ENCODE results near the gene FDX2.

Gene FDX2

GRCh38 chr19:10343495-10343894 lies 27.7 kb upstream of the FDX2 start:
- Histone ChIP-seq H4K20me1 (ENCODE audit: control insufficient read depth, insufficient read depth, low read depth, low read length) (no peaks in the 10 kb centered on the region), H3K9me2 (replicated peaks; ENCODE audit: control insufficient read depth, low read length) (no peaks in the 10 kb centered on the region), H3K36me3 (ENCODE audit: control insufficient read depth, low read length) (no peaks in the 10 kb centered on the region), H3K4me3 (ENCODE audit: low read length) (no peak overlapping the region), H3K4me1 (ENCODE audit: control insufficient read depth, low read length) (peaks cover 20% of the 10 kb centered on the region), H3K27ac (ENCODE audit: low read depth, low read length) (no peak overlapping the region), H3K9me3 (ENCODE audit: control insufficient read depth, insufficient read depth, low read length) (no peaks in the 10 kb centered on the region), H3K27me3 (ENCODE audit: control insufficient read depth, low read length) (no peaks in the 10 kb centered on the region), H3K79me2 (ENCODE audit: control insufficient read depth, low read length) (peaks cover 9% of the 10 kb centered on the region), H3K4me2 (ENCODE audit: low read length) (no peak overlapping the region), H3F3A (ENCODE audit: control insufficient read depth, insufficient read depth) (no peaks in the 10 kb centered on the region)
- TF ChIP-seq CTCF (IDR thresholded peaks at IDR 0.05; ENCODE audit: low read depth, low read length, poor library complexity, severe bottlenecking) (no peak), EZH2phosphoT487 (IDR thresholded peaks at IDR 0.05; ENCODE audit: borderline replicate concordance, low read length) (no peak)

DNA sequence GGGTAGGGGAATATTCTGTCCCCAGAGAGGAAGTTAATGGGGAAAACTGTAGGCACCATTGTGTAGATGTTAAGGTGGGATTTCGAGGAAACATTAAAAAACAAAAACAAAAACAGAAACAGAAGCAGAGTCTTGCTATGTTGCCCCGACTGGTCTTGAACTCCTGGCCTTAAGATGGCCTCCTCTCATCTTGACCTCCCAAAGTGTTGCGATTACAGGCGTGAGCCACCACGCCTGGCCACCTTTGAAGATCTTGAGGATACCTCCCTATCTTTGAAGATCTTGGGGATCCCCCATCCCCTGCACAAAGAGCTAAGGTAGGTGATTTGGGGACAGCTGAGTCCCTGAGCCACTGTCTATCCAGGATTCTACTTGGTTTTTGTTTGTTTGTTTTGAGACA lies 24.2 kb upstream of the FDX2 start:
- Histone ChIP-seq H3K27ac (ENCODE audit: low read depth, low read length) (peak overlapping the region; percentile 40), H3K79me2 (ENCODE audit: control insufficient read depth, low read length) (peaks cover 11% of the 10 kb centered on the region), H3K4me2 (ENCODE audit: low read length) (peak overlapping the region; percentile 96), H3K36me3 (ENCODE audit: control insufficient read depth, low read length) (no peaks in the 10 kb centered on the region; the same call in 1 of the 2 replicates), H3F3A (ENCODE audit: control insufficient read depth, insufficient read depth) (no peaks in the 10 kb centered on the region; the same call in 1 of the 2 replicates), H3K9me2 (replicated peaks; ENCODE audit: control insufficient read depth, low read length) (no peaks in the 10 kb centered on the region), H3K4me1 (ENCODE audit: control insufficient read depth, low read length) (peaks cover 26% of the 10 kb centered on the region), H3K9me3 (ENCODE audit: control insufficient read depth, insufficient read depth, low read length) (no peaks in the 10 kb centered on the region), H4K20me1 (ENCODE audit: control insufficient read depth, insufficient read depth, low read depth, low read length) (no peaks in the 10 kb centered on the region), H3K27me3 (ENCODE audit: control insufficient read depth, low read length) (no peaks in the 10 kb centered on the region), H3K4me3 (ENCODE audit: low read length) (peak overlapping the region; percentile 85)
- no peak for TF ChIP-seq CTCF (IDR thresholded peaks at IDR 0.05; ENCODE audit: low read depth, low read length, poor library complexity, severe bottlenecking)
- no peak for TF ChIP-seq EZH2phosphoT487 (IDR thresholded peaks at IDR 0.05; ENCODE audit: borderline replicate concordance, low read length)

DNA sequence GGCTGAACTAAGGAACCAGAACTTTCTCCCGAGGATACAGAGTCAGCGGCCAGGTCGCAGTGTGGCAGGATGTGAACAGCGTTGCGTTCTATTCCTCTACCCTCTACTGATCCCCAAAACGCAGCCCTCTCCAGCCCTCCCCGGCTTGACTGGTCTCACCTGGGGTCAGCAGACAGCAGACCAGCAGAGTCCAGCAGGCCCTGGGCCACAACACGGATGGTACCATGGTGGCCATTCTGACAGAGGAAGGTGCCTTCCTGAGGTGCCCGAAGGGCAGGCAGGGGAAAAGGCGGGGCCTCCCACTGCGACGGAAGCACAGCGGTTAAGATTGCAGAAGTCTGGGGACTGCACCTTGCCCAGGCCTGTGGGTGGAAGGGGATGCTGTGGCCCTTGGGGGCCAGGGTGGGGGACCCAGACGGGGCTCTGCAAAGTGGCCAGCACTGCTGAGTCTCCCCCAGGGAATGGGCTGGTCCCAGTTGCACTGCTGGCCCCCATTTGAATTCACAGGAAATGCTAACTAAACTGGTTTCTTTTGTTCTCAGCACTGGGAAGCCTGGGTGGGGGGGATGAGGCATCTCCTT lies 23.7 kb upstream of the FDX2 start, which contains the start of gene ICAM3:
Gene ICAM3, minus strand, starts transcription at position 245 of the 581 bp plus-strand sequence. Its CDS starts 10 bp downstream, at position 235.
- TF ChIP-seq CTCF (IDR thresholded peaks at IDR 0.05; ENCODE audit: low read depth, low read length, poor library complexity, severe bottlenecking): no peak
- TF ChIP-seq EZH2phosphoT487 (IDR thresholded peaks at IDR 0.05; ENCODE audit: borderline replicate concordance, low read length): no peak
- no peaks in the 10 kb centered on the region for H4K20me1 ChIP-seq (ENCODE audit: control insufficient read depth, insufficient read depth, low read depth, low read length)
- H3K79me2 ChIP-seq (ENCODE audit: control insufficient read depth, low read length): peaks cover 14% of the 10 kb centered on the region
- peaks cover 31% of the 10 kb centered on the region for H3K4me1 ChIP-seq (ENCODE audit: control insufficient read depth, low read length)
- H3K9me2 ChIP-seq (replicated peaks; ENCODE audit: control insufficient read depth, low read length): no peaks in the 10 kb centered on the region
- H3F3A ChIP-seq (ENCODE audit: control insufficient read depth, insufficient read depth): no peaks in the 10 kb centered on the region; the same call in 1 of the 2 replicates
- peak within 1 kb of the TSS; percentile 40 for H3K27ac ChIP-seq (ENCODE audit: low read depth, low read length)
- peaks cover 2% of the 10 kb centered on the region; the same call in 1 of the 2 replicates for H3K36me3 ChIP-seq (ENCODE audit: control insufficient read depth, low read length)
- H3K4me3 ChIP-seq (ENCODE audit: low read length): peak within 1 kb of the TSS; percentile 85
- H3K27me3 ChIP-seq (ENCODE audit: control insufficient read depth, low read length): no peaks in the 10 kb centered on the region
- H3K9me3 ChIP-seq (ENCODE audit: control insufficient read depth, insufficient read depth, low read length): no peaks in the 10 kb centered on the region
- H3K4me2 ChIP-seq (ENCODE audit: low read length): peak within 1 kb of the TSS; percentile 96
